GM23248 (cell line): ENCODE measurements around the gene TCF7. TPM values are rescaled to one million over a fixed set of nuclear protein-coding genes. Genes with fewer than 3 reads are reported as not detected.
A peak's percentile ranks its signal among the peaks of the same experiment; 100 is the strongest.

Experiments
- DNase-seq: peaks from one replicate; pipeline ENCODE4 v3.0.0-alpha.2; 2015
- H2AFZ ChIP-seq: fragments of 200-600 bp; sonication (generic); 2 replicates; pipeline ENCODE4 v1.6.1; 2016; ENCODE audit warnings: antibody characterized with exemption
- H3F3A ChIP-seq: fragments of 200-600 bp; sonication (generic); 2 replicates; pipeline ENCODE4 v1.6.1; 2016; ENCODE audit warnings: mild to moderate bottlenecking, antibody characterized with exemption, mixed run types; ENCODE audit not compliant: insufficient read depth
- H3K27ac ChIP-seq: fragments of 200-600 bp; sonication (generic); 2 replicates; pipeline ENCODE4 v1.5.1; 2016; ENCODE audit warnings: mild to moderate bottlenecking
- H3K27me3 ChIP-seq: fragments of 200-600 bp; sonication (generic); replicated peaks from 2 replicates; pipeline ENCODE4 v1.6.1; 2016; ENCODE audit warnings: mild to moderate bottlenecking; ENCODE audit not compliant: insufficient read depth
- H3K36me3 ChIP-seq: fragments of 200-600 bp; sonication (generic); 2 replicates; pipeline ENCODE4 v1.6.1; 2016; ENCODE audit warnings: low read depth, mild to moderate bottlenecking
- H3K4me1 ChIP-seq: fragments of 200-600 bp; sonication (generic); 2 replicates; pipeline ENCODE4 v1.6.1; 2016; ENCODE audit warnings: mild to moderate bottlenecking; ENCODE audit not compliant: insufficient read depth
- H3K4me2 ChIP-seq: fragments of 200-600 bp; sonication (generic); one replicate; pipeline ENCODE4 v1.6.1; 2016; ENCODE audit warnings: mild to moderate bottlenecking; ENCODE audit not compliant: unreplicated experiment
- H3K4me3 ChIP-seq: fragments of 200-600 bp; sonication (generic); 2 replicates; pipeline ENCODE4 v1.5.1; 2016; ENCODE audit warnings: mild to moderate bottlenecking
- H3K79me2 ChIP-seq: fragments of 200-600 bp; sonication (generic); 2 replicates; pipeline ENCODE4 v1.6.1; 2016; ENCODE audit warnings: mild to moderate bottlenecking; ENCODE audit not compliant: insufficient read depth
- H3K9ac ChIP-seq: fragments of 200-600 bp; sonication (generic); 2 replicates; pipeline ENCODE4 v1.6.1; 2016; ENCODE audit warnings: mild to moderate bottlenecking
- H3K9me2 ChIP-seq: fragments of 200-600 bp; sonication (generic); 2 replicates; pipeline ENCODE4 v1.6.1; 2016; ENCODE audit warnings: mixed run types, mild to moderate bottlenecking, moderate library complexity; ENCODE audit not compliant: insufficient read depth
- H3K9me3 ChIP-seq: fragments of 200-600 bp; sonication (generic); one replicate; pipeline ENCODE4 v1.6.1; 2017; ENCODE audit warnings: low read depth
- H4K20me1 ChIP-seq: fragments of 200-600 bp; sonication (generic); 2 replicates; pipeline ENCODE4 v1.6.0; 2016; ENCODE audit not compliant: insufficient read depth
- EZH2 ChIP-seq: fragments of 200-600 bp; sonication (generic); IDR thresholded peaks from 2 replicates; pipeline ENCODE4 v1.6.1; 2018; ENCODE audit warnings: antibody characterized with exemption, mild to moderate bottlenecking; ENCODE audit not compliant: insufficient read depth, poor library complexity, severe bottlenecking
- EZH2phosphoT487 ChIP-seq: fragments of 200-600 bp; sonication (generic); IDR thresholded peaks from 2 replicates; pipeline ENCODE4 v1.6.1; 2018; ENCODE audit warnings: antibody characterized with exemption, moderate library complexity, mild to moderate bottlenecking, low read depth; ENCODE audit not compliant: insufficient read depth
- WGBS, 2 experiments: methylation state at CpG; one replicate each; pipeline ENCODE4 v1.1.6; 2015 to 2017; ENCODE audit warnings: low lambda C conversion rate in 2 of 2, low coverage in 1 of 2; ENCODE audit errors: missing lambda C conversion rate in 2 of 2; 5-methylcytosine and 5-hydroxymethylcytosine counted together
- in situ Hi-C: fragments of 300-500 bp; cut with MboI; formaldehyde crosslinking; loops from 2 replicates; pipeline ENCODE4 v1.15.0; 2020
- polyA plus RNA-seq: library from polyadenylated mRNA; unstranded; fragments of >200 nt; fragmentation: Nextera tagmentation; extraction: Ambion mirVana; gene quantifications from 2 replicates; pipeline ENCODE4 v1.2.1, GENCODE V29; 2016
- total RNA-seq: library from RNA; depleted of rRNA; stranded (reverse); fragments of >200 nt; shearing (Covaris generic); gene quantifications from 2 replicates; pipeline ENCODE4 v1.2.3, GENCODE V29; 2014

The TCF7 gene
- total and polyA plus RNA-seq, 2 experiments from 2014 or later: 1.4 to 2.7 TPM

GRCh38 chr5:134111741-134112647, 2.5 kb upstream of the TCF7 start:
- in situ Hi-C loops: no loop called here
- Histone ChIP-seq H3K27me3 (no peaks in the 10 kb centered on the region), H3F3A (no peaks in the 10 kb centered on the region), H3K9me3 (no peaks in the 10 kb centered on the region), H3K4me3 (no peak overlapping the region), H3K79me2 (no peaks in the 10 kb centered on the region), H4K20me1 (no peaks in the 10 kb centered on the region), H3K4me2 (no peak overlapping the region), H2AFZ (no peak overlapping the region), H3K4me1 (peaks cover 19% of the 10 kb centered on the region; the same call in 1 of the 2 replicates), H3K27ac (no peak overlapping the region), H3K36me3 (no peaks in the 10 kb centered on the region), H3K9ac (no peak overlapping the region), H3K9me2 (no peaks in the 10 kb centered on the region)
- no peak for TF ChIP-seq EZH2
- no peak for TF ChIP-seq EZH2phosphoT487
- WGBS, 2 experiments: 68 to 73% methylated on average over 6 of the region's 6 CpGs
- peak; percentile 77 for DNase-seq

GRCh38 chr5:134112726-134113362, 1.6 kb upstream of the TCF7 start:
- DNase-seq: no peak
- Histone ChIP-seq H3K9ac (no peak overlapping the region), H3K27me3 (no peaks in the 10 kb centered on the region), H3K27ac (no peak overlapping the region), H3K79me2 (no peaks in the 10 kb centered on the region), H3K4me3 (no peak overlapping the region), H3K4me1 (peaks cover 19% of the 10 kb centered on the region; the same call in 1 of the 2 replicates), H3K4me2 (no peak overlapping the region), H3K36me3 (no peaks in the 10 kb centered on the region), H3K9me3 (no peaks in the 10 kb centered on the region), H3F3A (no peaks in the 10 kb centered on the region), H3K9me2 (no peaks in the 10 kb centered on the region), H4K20me1 (no peaks in the 10 kb centered on the region), H2AFZ (no peak overlapping the region)
- WGBS, 2 experiments: 56 to 58% methylated on average over 16 to 18 of the region's 18 CpGs
- in situ Hi-C loops: no loop called here
- no peak for TF ChIP-seq EZH2phosphoT487
- TF ChIP-seq EZH2: no peak

DNA sequence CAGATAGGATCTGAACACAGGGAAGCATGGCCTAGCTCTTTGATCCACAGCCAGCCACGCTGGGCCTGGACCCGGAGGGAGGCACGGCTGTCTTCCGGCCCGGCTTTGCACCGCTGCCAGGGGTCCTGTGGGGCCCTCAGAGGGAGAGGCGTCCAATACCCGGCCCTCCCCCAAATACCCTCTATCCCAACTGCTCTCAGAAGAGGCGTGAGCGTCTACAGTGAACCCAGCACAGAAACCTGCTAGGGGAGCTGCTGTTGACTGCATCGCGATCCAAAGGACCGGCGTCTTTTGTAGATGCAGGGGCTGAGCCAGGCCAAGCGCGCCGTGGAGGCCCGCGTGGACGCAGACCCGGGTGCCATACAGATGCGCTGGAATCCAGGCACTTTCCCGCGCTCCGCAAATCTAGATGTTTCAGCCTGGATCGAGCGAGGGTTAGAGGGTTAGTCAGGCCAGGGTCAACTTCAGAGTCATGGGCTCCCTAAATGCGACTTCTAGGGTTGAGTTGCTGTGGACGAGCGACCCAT, 1.1 kb upstream of the TCF7 start:
- Histone ChIP-seq H3K4me1 (peaks cover 19% of the 10 kb centered on the region; the same call in 1 of the 2 replicates), H3K27ac (no peak overlapping the region), H3K36me3 (no peaks in the 10 kb centered on the region), H3K79me2 (no peaks in the 10 kb centered on the region), H3K4me2 (no peak overlapping the region), H2AFZ (peak overlapping the region; percentile 85), H3K9me2 (no peaks in the 10 kb centered on the region), H3K4me3 (no peak overlapping the region), H3F3A (no peaks in the 10 kb centered on the region), H3K9ac (no peak overlapping the region), H4K20me1 (no peaks in the 10 kb centered on the region), H3K9me3 (no peaks in the 10 kb centered on the region), H3K27me3 (no peaks in the 10 kb centered on the region)
- in situ Hi-C loops: no loop called here
- WGBS, 2 experiments: 25 to 28% methylated on average over 27 to 28 of the region's 30 CpGs
- DNase-seq: no peak
- TF ChIP-seq EZH2: no peak
- no peak for TF ChIP-seq EZH2phosphoT487

- peak overlapping the region; percentile 64 for H2AFZ ChIP-seq
Observed at GRCh38 chr5:134114886-134115805, 665 bp downstream of the TCF7 start.

More at GRCh38 chr5:134114886-134115805, 665 bp downstream of the TCF7 start:
- H3K79me2 ChIP-seq: no peaks in the 10 kb centered on the region
- H3K27me3 ChIP-seq: no peaks in the 10 kb centered on the region
- H3K4me3 ChIP-seq: peak overlapping the region; percentile 66
- in situ Hi-C loops: no loop called here
- H3K4me2 ChIP-seq: peak overlapping the region; percentile 40
- H3F3A ChIP-seq: no peaks in the 10 kb centered on the region
- H3K4me1 ChIP-seq: peaks cover 19% of the 10 kb centered on the region; the same call in 1 of the 2 replicates
- no peaks in the 10 kb centered on the region for H4K20me1 ChIP-seq
- DNase-seq: peak; percentile 35
- H3K9me2 ChIP-seq: no peaks in the 10 kb centered on the region
- WGBS, 2 experiments: 9 to 15% methylated on average over 42 to 56 of the region's 110 CpGs
- H3K27ac ChIP-seq: no peak overlapping the region
- H3K9ac ChIP-seq: peak overlapping the region; percentile 58; the same call in 1 of the 2 replicates
- no peaks in the 10 kb centered on the region for H3K9me3 ChIP-seq
- no peak for TF ChIP-seq EZH2phosphoT487
- no peak for TF ChIP-seq EZH2
- no peaks in the 10 kb centered on the region for H3K36me3 ChIP-seq
